Eye (tissue), 1 donor: ENCODE data around the gene MYL7.
"Not testable (repeated sequence)": the region's sequence is repeated elsewhere in the genome, so short reads cannot be mapped to it uniquely, and the experiment has no call there.

ENCODE experiments used
- DNase-seq: peaks from one replicate; pipeline ENCODE4 v3.0.0-alpha.2; 2015

Gene MYL7

DNA sequence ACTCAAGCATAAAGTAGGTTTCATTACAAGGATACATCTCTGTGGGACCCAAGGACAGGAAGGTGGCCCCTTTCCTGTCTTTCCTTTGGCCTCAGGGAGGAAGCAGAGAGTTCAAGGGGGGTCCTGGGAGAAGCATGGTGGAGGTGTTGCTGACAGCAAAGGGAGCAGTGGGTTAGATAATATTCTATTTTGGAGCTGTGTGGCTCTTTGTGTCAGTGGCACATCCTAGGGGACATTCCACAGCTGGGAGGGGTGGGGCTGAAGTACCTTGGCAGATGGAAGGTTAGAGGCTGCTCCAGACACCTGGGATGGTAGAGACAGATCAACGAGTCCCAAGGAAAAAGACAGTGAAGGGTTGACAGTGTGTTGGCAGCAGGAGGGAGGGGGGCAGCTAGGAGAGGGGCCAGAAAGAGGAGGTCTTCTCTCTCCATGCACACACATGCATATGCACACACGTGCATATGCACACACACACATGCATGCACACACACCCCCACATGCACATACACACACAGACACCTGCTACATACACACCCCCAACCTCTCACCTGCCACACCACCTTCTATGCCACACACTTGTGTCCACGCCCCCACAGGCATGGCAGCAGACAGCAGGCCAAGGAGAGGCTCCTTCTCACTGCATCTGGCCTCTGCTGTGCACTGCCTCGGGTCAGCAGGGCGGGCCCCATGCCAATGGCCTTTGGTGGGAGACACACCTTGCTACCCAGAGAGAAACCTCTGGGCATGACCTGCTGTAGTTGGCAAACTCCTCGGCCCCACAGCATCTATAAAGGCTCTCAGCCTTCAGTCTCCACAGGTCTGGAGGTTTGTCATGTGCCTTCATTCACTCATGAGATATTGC, 12.2 kb downstream of the MYL7 start:
- no peak for DNase-seq

DNA sequence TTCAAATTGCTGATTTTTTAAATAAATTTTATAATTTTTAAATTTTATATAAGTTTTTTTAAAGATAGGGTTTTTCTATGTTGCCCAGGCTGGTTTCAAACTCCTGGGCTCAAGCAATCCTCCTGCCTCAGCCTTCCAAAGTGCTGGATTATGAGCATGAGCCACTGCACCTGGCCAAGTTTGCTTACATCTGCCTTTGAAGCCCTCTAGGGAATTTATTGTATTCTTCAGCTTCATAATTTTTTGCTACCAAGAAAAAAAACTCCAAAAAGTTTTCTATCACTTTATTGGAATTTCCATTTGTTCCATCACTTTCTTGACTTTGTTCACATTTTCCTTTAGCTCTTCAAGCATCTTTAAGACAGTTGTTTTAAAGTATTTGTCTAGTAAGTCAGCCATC, 14.0 kb downstream of the MYL7 start:
- no peak for DNase-seq

DNA sequence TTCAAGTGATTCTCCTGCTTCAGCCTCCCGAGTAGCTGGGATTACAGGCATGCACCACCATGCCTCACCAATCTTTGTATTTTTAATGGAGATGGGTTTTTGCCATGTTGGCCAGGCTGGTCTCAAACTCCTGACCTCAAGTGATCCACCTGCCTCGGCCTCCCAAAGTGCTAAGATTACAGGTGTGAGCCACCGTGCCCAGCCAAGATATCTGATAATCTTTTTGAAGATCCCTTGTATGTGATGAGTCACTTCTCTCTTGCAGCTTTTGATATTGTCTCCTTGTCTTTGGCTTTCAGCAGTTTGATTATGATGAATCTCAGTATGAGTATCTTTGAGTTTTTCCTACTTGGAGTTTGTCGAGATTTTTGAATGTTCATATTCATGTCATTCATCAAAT, 14.6 kb downstream of the MYL7 start:
- DNase-seq, result not testable (repeated sequence)

DNA sequence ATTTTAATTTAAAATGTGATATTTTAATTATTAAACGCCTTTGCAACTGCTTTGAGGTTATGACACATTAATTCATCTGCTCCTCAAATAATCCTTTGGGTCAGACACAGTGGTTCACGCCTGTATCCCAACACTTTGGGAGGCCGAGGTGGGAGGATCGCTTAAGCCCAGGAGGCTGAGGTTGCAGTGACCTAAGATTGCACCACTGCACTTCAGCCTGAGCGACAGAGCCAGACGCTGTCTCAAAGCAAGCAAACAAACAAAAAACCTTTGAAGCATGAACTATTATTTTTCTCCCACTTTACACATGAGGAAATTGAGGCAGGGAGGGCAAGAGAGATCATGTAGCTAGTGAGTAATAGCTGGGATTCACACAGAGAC, 16.3 kb downstream of the MYL7 start:
- DNase-seq, result no peak

DNA sequence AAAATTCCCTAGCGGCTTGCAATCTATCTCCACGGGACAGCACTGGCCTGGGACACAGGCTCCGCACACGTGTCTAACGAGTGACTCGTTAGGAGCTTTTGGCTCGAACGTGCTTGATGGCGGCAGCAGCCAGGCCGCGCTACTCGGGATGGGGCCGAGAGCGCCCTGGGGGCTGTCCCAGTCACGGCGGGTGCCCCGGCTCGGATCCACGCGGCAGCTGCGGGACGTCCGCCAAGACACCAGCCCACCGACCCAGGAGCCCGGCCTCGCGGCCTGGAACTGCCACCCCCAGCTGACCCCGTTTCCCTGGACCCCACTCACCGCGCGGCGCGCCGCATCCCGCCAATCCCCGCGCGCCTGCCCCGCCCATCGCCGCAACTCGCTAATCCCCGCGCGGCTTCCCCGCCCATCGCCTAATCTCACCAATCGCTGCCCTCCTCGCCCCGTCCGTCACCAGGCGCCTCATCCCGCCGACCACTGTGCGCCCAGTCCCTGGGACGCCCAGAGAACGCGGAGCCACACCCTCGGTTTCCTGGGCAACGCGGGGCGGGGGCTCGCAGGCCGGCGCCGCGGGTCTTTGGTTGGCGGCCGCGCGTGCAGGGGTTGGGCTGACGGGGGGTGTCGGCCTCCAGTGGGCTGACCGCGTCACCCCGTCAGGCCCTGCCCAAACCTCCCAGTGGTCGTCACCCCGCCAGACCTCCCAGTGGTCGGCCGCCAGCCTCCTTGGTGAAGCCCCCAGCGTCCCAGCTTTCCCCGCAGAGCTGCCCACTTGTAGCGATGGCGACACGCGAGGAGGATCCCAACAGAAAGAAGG, 17.7 kb downstream of the MYL7 start, which contains the start of gene POLD2:
Gene POLD2 (minus strand): TSS at position 359 of the 814 bp plus-strand sequence. CDS start 1,495 bp downstream, outside the sequence.
- peak; percentile 99 for DNase-seq

DNA sequence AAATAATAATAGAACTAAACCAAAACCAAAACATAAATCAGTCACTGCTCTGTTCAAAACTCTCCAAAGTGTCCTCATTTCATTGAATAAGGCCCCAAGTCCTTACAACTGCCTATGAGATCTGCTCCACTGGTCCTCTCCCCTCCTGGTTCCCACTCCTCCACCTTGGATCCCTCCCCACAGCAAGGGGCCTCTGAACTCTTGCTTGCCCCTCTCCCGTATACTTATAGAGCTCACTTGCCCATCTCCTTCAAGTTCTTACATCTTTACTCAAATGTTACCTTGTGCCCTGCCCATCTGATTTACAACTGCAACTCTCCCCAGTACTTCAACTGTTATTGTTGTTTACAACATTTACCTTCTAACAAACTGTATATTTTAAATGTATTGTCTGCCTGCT, 18.6 kb downstream of the MYL7 start:
- peak; percentile 44 for DNase-seq

DNA sequence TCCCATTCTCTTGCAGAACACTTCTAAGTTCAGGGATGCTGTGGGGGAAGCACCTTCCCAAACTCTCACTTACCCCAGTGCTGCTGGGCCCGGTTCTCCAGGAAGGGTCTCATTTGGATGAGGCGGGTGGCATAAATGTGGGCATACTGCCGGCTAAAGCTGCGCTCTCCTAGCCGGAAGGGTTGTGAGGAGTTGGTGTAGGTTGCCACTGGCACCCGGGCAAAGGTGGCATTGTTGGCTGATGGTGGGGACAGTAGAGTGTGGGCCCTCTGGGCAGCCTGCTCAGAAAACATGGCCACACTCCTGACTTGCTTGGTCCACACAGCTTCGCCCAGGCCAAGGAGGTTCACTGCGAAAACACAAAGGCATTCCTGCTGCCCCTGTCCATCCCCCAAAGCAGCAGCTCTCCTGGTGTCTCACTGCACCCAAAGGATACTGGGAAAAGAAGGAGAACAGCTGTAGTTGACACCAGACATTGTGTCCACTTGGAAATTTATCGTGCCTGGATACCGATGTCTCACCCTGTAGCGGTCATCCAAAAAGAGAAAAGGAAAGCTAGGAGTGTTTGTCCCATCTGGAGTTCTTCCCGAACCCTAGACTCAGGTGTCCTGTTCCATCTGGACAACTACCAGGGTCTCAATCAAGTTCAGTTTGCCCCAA, 19.2 kb downstream of the MYL7 start:
- no peak for DNase-seq

DNA sequence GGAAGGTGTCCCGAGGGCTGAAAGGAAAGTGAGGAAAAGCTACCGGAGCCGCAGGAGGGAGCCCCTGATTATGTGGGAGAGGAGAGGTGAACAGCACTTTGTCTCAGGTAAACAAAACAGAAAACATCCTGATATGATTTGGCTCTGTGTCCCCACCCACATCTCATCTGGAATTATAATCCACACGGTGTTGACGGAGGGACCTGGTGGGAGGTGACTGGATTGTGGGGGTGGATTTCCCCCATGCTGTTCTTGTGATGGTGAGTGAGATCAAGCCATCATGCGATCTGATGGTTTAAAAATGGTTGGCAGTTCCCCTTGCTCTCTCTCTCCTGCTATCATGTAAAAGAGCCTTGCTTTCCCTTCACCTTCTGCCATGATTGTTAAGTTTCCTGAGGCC, 20.7 kb downstream of the MYL7 start:
- DNase-seq, result no peak

DNA sequence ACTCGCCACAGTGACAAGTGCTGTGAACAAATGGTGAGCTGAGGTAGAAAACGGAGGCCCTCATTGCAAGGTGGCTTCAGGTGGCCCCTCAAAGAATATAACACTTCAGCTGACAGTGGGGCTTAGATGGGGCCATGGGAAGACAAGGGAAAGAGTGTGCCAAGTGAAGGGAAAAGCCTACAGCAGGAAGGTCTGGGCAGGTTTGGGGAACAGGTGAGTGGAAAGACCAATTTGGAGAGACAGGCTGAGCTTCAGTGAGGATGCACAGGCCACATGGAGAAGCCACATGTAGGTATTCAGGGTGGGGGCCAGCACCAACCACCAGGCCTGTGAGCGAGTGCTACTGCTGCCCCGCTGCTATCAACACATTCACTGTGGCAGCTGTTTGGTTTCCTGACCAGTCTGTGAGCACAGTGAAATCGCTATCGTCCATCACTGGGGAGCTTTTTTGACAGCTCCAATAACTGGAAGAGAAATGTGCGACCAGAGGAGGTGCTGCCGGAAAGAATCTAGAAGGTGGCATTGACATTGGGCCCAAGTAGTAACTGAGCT, 21.2 kb downstream of the MYL7 start:
- DNase-seq, result no peak

DNA sequence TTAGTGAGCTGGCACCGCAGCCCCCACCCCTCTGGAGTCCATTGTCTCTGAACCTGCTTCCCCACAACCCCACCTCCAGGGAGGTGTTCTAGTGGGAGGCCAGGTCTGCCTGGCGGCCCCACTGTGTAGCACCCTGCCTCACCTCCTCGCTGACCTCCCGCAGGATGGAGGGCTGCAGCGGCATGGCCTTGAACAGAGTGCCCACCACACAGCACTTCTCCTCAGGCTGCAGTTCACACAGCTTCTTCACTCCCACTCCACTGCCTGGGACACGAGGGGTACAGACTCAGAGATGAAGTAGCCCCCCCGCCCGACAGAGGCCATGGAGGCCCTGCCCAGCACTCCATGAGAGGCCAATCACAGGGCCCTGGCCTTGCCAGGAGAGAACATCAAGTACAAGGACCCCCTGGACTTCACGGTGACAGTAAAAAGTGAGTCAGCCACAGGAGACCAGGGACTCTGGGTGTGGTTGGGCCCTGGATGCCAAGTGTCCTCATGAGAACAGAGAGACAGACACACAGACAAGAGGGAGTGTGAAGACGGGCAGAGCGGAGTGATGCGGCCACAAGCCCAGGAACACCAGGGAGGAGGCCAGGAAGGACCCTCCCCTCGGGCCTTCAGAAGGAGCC, 23.2 kb downstream of the MYL7 start:
- DNase-seq, result no peak

DNA sequence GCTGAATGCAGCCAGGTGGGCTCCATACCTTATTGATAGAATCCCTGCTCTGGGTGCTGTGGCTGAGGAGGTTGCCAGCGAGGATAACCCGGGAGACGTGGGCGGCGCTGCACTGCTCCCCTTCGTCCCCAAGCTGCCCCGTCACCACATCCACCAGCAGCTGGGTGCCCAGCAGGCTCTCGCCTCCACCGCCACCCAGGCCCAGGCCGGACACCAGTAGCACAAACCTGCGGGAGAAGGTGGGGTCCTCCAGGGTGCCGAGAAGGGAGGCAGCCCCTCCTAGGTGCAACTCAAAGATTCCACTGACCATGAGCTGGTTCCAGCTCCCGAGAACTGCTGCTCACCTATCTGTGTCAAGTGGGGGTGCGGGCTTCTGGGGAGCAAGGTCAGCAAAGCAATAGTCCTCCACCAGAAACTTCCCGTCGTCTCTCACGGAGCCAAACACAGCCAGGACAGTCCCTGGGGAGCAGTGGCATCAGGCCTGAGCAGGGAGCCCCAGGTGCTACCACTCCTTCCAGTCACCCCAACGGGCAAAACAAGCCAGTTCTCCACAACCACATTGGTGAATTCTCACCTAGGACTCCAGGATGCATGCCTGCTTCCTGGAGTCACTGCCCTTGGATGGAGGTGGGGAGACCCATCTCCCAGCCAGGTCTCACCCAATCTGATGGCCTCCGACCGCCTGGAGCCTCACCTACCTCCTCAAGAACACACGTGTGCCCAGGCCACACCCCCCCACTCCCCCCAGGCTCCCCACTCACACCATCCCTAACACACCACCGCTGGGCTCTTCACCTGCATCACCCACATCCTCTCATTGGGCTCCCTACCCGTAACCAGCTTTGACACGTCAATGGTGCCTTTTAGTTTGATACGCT, 24.1 kb downstream of the MYL7 start:
- no peak for DNase-seq

DNA sequence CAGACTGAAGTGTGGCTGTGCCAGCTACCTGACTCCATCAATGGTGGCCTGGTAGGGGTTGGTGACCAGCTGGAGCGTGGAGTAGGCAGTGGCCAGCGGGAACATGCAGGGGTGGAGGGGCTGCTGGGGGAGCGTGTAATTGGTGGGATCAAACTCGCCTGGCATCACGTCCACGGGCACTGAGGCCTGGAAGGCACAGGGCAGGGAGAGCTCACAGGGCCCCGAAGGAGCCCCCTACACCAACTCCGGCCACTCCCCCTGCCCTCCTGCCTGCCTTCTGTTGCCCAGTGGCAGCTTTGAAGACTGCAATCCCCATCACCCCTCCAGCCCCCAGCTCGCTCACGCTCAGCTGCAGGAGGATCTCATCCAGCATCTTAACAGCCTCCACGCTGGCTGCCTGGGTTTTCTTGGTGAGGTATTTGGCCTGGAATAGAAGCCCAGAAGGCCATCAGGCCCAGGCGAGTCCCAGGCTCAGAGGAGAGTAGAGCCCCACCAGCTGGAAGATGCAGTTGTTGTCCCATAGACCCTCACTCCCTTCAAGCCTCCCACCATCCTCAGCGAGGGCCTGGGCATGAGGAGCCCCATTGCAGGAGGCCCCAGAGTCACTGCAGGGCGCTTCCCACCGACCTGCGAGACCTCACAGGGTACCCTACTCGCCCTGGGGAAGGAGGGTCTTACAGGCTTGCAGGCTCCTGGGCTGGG, 24.9 kb downstream of the MYL7 start:
- DNase-seq, result no peak

DNA sequence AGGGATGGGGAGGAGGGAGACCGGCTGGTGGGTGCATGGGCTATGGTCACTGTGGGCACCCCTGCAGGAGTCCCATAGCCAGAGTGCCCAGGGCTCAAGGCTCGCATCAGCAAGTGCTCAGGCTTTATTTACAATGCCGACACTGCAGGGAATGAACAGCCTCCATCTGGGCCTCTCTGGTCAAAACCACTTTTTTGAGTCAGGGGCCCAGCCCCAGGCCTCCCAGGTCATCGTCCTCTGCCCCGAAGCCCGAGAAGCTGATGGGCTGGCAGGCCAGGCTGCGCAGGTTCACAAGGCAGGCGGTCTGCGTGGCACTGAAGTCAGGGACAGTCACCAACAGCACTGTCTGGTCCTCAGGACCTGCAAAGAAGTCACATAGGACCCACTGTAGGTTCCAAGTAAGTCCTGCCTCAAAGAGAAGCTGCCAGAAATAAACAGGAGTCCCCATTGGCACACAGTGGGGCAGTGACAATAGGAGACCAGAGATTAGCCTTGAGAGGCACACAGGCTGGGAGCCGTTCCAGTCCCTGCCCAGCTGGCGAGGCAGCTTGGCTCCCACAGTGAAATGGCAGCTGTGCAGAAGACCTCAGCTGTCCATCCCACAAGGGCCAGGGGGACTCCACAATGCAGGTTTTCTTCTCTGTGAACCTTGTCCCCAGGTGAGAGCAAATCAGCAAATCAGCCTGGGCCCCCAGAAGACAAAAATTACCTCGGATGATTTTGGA, 26.4 kb downstream of the MYL7 start:
- DNase-seq, result no peak

DNA sequence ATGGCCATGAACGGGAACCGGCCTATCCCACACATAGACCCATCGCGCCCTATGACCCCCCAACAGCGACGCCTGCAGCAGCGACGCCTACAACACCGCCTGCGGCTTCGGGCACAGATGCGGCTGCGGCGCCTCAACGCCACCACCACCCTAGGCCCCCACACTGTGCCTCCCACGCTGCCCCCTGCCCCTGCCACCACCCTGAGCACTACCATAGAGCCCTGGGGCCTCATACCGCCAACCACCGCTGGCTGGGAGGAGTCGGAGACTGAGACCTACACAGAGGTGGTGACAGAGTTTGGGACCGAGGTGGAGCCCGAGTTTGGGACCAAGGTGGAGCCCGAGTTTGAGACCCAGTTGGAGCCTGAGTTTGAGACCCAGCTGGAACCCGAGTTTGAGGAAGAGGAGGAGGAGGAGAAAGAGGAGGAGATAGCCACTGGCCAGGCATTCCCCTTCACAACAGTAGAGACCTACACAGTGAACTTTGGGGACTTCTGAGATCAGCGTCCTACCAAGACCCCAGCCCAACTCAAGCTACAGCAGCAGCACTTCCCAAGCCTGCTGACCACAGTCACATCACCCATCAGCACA, 27.3 kb downstream of the MYL7 start:
- DNase-seq, result no peak

DNA sequence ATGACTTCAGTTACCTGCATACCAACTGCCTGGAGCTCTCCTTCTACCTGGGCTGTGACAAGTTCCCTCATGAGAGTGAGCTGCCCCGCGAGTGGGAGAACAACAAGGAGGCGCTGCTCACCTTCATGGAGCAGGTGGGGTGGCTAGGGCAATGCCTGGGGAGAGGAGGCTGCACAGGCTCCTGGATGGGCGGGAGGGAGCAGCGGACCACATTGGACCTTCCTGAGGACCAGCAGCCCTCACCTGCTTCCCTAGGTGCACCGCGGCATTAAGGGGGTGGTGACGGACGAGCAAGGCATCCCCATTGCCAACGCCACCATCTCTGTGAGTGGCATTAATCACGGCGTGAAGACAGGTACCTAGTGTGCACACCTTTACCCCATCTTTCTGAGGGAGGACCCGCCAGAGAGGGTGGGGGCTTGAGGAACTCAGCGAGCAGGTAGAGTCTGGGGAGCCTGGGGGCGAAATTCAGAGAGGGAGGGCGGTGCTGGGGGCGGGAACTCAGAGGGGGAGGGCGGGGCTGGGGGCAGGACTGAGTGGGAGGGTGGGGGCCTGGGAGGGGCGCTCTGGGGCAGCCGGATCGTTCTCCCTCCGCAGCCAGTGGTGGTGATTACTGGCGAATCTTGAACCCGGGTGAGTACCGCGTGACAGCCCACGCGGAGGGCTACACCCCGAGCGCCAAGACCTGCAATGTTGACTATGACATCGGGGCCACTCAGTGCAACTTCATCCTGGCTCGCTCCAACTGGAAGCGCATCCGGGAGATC, 28.0 kb downstream of the MYL7 start:
- no peak for DNase-seq

DNA sequence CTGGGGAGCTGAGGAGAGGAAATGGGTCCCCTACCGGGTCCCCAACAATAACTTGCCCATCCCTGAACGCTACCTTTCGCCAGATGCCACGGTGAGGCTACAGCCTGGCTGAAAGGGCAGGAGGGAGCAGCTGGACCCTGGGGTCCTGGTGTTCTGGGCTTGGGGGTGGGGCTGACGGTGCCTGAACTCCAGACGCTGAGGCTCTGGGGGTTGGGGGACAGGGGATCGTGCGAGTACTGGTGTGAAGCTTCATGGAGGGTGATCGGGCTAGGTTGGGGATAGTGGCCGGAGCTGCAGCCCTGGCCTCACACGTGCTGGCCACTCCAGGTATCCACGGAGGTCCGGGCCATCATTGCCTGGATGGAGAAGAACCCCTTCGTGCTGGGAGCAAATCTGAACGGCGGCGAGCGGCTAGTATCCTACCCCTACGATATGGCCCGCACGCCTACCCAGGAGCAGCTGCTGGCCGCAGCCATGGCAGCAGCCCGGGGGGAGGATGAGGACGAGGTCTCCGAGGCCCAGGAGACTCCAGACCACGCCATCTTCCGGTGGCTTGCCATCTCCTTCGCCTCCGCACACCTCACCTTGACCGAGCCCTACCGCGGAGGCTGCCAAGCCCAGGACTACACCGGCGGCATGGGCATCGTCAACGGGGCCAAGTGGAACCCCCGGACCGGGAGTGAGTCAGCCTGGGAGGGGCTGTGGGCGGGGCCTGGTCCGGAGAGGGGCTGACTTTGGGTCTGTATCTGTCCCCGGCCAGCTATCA, 28.7 kb downstream of the MYL7 start:
- no peak for DNase-seq

DNA sequence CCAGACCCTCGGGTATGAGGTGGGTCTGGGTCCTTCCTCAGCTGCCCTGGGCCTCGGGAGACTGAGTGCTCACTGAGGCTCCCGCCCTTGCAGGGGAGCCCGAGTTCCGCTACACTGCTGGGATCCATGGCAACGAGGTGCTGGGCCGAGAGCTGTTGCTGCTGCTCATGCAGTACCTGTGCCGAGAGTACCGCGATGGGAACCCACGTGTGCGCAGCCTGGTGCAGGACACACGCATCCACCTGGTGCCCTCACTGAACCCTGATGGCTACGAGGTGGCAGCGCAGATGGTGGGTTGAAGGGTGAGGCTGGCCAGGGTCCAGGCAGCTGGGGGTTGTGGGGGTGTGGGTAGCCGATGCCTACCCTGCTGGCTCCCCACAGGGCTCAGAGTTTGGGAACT, 29.4 kb downstream of the MYL7 start:
- DNase-seq, result no peak
